ENCODE measurements around the gene HYAL3.
"Not testable (repeated sequence)": the region's sequence is repeated elsewhere in the genome, so short reads cannot be mapped to it uniquely, and the experiment has no call there.

HYAL3 gene

GRCh38 chr3:50246517-50246954, 52.7 kb downstream of the HYAL3 start:
- Histone ChIP-seq H4K20me1 (ENCODE audit: insufficient read depth, low read length) (peaks cover 90% of the 10 kb centered on the region), H3K9me3 (ENCODE audit: insufficient read depth, low read length, severe bottlenecking) (no peaks in the 10 kb centered on the region), H3K27me3 (ENCODE audit: insufficient read depth, low read length, poor library complexity) (no peaks in the 10 kb centered on the region), H2AFZ (ENCODE audit: low read depth, low read length) (no peak overlapping the region), H3K9ac (ENCODE audit: low read depth, low read length) (peak overlapping the region; percentile 52), H3K4me1 (ENCODE audit: insufficient read depth, low read length) (peaks cover 41% of the 10 kb centered on the region), H3K27ac (ENCODE audit: low read length) (peak overlapping the region; percentile 71), H3K4me2 (ENCODE audit: insufficient read depth, low read length) (peak overlapping the region; percentile 66), H3K4me3 (ENCODE audit: low read depth in 1 of 2, low read length in 2 of 2) (peak overlapping the region in 1 of 2 experiments; percentile 46; a peak in 2 of 4 replicates), H3K79me2 (ENCODE audit: insufficient read depth, low read length) (peaks cover 97% of the 10 kb centered on the region), H3K36me3 (ENCODE audit: insufficient read depth, low read length) (peaks cover 77% of the 10 kb centered on the region)
- DNase-seq: peak; percentile 85
- TF ChIP-seq EZH2 (IDR thresholded peaks at IDR 0.05; ENCODE audit: borderline replicate concordance, low read depth, low read length, severe bottlenecking) (no peak), CTCF (IDR thresholded peaks at IDR 0.05; ENCODE audit: borderline replicate concordance, extremely low read depth, low read length, poor library complexity, severe bottlenecking) (no peak)
- ATAC-seq (ENCODE audit: insufficient read depth, low read depth): peak; percentile 78

- Histone ChIP-seq H3K4me2 (ENCODE audit: insufficient read depth, low read length) (peak overlapping the region; percentile 66), H2AFZ (ENCODE audit: low read depth, low read length) (peak overlapping the region; percentile 48), H3K4me1 (ENCODE audit: insufficient read depth, low read length) (peaks cover 46% of the 10 kb centered on the region), H3K9ac (ENCODE audit: low read depth, low read length) (peak overlapping the region; percentile 52), H4K20me1 (ENCODE audit: insufficient read depth, low read length) (peaks cover 90% of the 10 kb centered on the region), H3K27ac (ENCODE audit: low read length) (peak overlapping the region; percentile 71), H3K4me3 (ENCODE audit: low read depth in 1 of 2, low read length in 2 of 2) (peak overlapping the region in 1 of 2 experiments; percentile 46; a peak in 2 of 4 replicates), H3K27me3 (ENCODE audit: insufficient read depth, low read length, poor library complexity) (no peaks in the 10 kb centered on the region), H3K36me3 (ENCODE audit: insufficient read depth, low read length) (peaks cover 77% of the 10 kb centered on the region), H3K9me3 (ENCODE audit: insufficient read depth, low read length, severe bottlenecking) (no peaks in the 10 kb centered on the region), H3K79me2 (ENCODE audit: insufficient read depth, low read length) (peaks cover 97% of the 10 kb centered on the region)
- TF ChIP-seq CTCF (IDR thresholded peaks at IDR 0.05; ENCODE audit: borderline replicate concordance, extremely low read depth, low read length, poor library complexity, severe bottlenecking) (peak; percentile 99), EZH2 (IDR thresholded peaks at IDR 0.05; ENCODE audit: borderline replicate concordance, low read depth, low read length, severe bottlenecking) (no peak)
- peak; percentile 93 for DNase-seq
- peak; percentile 85 for ATAC-seq (ENCODE audit: insufficient read depth, low read depth)
These were observed 53.2 kb downstream of the HYAL3 start for GRCh38 chr3:50245831-50246516.

GRCh38 chr3:50245251-50245745, 53.9 kb downstream of the HYAL3 start:
- H3K36me3 ChIP-seq (ENCODE audit: insufficient read depth, low read length): peaks cover 75% of the 10 kb centered on the region
- no peaks in the 10 kb centered on the region for H3K9me3 ChIP-seq (ENCODE audit: insufficient read depth, low read length, severe bottlenecking)
- H4K20me1 ChIP-seq (ENCODE audit: insufficient read depth, low read length): peaks cover 90% of the 10 kb centered on the region
- peak overlapping the region in 1 of 2 experiments; percentile 46; a peak in 2 of 4 replicates for H3K4me3 ChIP-seq (ENCODE audit: low read depth in 1 of 2, low read length in 2 of 2)
- peak overlapping the region; percentile 66 for H3K4me2 ChIP-seq (ENCODE audit: insufficient read depth, low read length)
- H3K4me1 ChIP-seq (ENCODE audit: insufficient read depth, low read length): peaks cover 49% of the 10 kb centered on the region
- TF ChIP-seq EZH2 (IDR thresholded peaks at IDR 0.05; ENCODE audit: borderline replicate concordance, low read depth, low read length, severe bottlenecking) (no peak), CTCF (IDR thresholded peaks at IDR 0.05; ENCODE audit: borderline replicate concordance, extremely low read depth, low read length, poor library complexity, severe bottlenecking) (no peak)
- ATAC-seq (ENCODE audit: insufficient read depth, low read depth) (no peak), DNase-seq (no peak)
- no peaks in the 10 kb centered on the region for H3K27me3 ChIP-seq (ENCODE audit: insufficient read depth, low read length, poor library complexity)
- H3K79me2 ChIP-seq (ENCODE audit: insufficient read depth, low read length): peaks cover 97% of the 10 kb centered on the region
- H3K27ac ChIP-seq (ENCODE audit: low read length): peak overlapping the region; percentile 71
- H3K9ac ChIP-seq (ENCODE audit: low read depth, low read length): peak overlapping the region; percentile 52
- no peak overlapping the region for H2AFZ ChIP-seq (ENCODE audit: low read depth, low read length)

- Histone ChIP-seq H3K36me3 (ENCODE audit: insufficient read depth, low read length) (peaks cover 75% of the 10 kb centered on the region), H3K4me1 (ENCODE audit: insufficient read depth, low read length) (peaks cover 52% of the 10 kb centered on the region), H3K79me2 (ENCODE audit: insufficient read depth, low read length) (peaks cover 97% of the 10 kb centered on the region), H3K4me2 (ENCODE audit: insufficient read depth, low read length) (peak overlapping the region; percentile 22; the same call in 1 of the 2 replicates), H4K20me1 (ENCODE audit: insufficient read depth, low read length) (peaks cover 90% of the 10 kb centered on the region)
- H3K9ac ChIP-seq (ENCODE audit: low read depth, low read length); ATAC-seq (ENCODE audit: insufficient read depth, low read depth); H2AFZ ChIP-seq (ENCODE audit: low read depth, low read length); H3K9me3 ChIP-seq (ENCODE audit: insufficient read depth, low read length, severe bottlenecking); H3K27me3 ChIP-seq (ENCODE audit: insufficient read depth, low read length, poor library complexity); DNase-seq; H3K4me3 ChIP-seq (ENCODE audit: low read depth in 1 of 2, low read length in 2 of 2); H3K27ac ChIP-seq (ENCODE audit: low read length): not testable (repeated sequence)
These were observed 54.4 kb downstream of the HYAL3 start for GRCh38 chr3:50244813-50245212.

Data from DND-41 (cell line).